ENCODE measurements around the gene IRAK3.
"Not testable (repeated sequence)": the region's sequence is repeated elsewhere in the genome, so short reads cannot be mapped to it uniquely, and the experiment has no call there.

IRAK3 gene

DNA sequence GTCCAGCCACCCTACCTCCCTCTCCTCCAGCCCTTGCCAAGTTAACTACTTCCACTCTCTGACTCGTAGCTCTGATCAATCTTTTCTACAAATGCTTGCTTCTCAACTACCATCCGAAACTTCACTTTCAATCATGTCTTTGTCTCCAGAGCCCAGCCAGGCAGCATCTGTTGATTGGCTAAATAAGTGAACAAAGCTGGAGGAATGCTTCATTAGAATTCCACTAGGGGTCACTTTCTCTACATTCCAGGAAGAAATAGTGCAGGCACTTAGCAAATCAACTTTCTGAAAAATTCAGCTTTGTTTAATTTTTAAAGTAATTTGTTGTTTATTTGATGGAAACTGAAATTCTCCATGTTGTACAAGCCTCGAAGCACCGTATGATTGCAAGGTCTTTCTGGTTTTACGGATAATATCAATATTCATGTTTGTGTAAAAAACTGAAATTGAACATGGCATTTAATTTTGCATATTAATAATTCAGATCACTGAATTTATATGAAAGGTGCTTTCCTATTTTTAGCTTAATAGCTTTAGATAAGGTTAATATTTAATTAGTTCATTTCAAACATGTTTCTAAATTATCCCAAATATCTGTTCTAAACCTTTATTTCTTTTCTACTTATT lies 80.9 kb downstream of the IRAK3 start:
- no peak for DNase-seq

DNA sequence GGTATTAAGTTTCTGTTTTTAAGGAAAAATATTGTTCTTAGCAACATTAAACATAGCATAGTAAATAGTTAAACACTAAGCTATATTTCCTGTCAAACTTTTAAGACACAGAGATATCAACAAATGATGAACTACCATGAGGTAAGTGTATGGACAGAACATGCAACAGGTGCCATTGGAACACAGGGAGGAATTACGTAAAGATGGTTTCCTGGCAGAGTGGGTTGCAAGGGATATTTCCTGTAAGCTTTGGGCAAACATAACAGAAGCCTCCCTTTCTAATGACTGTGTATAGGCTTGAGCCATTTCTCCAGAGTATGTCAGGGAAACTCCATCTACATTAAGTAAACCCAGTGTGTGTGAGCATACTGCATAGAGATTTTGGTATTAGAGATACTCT lies 81.6 kb downstream of the IRAK3 start:
- no peak for DNase-seq

DNA sequence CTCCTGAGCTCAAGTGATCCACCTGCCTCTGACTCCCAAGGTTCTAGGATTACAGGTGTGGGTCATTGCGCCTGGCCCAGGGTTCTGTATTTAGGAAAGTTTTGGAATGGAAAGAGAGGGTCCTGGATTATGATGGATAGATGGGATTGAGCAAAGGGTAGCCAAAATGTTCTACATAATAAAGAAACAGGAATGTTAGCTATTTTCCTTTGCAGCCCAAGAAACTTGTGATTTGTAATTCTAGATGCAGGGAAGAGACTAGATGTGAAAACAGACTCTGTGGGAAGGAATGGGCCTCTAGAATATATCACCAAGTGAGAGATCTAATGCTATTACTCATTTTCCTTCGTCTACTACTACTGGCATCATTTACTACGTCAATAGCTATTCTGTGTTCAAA lies 83.6 kb downstream of the IRAK3 start:
- no peak for DNase-seq

DNA sequence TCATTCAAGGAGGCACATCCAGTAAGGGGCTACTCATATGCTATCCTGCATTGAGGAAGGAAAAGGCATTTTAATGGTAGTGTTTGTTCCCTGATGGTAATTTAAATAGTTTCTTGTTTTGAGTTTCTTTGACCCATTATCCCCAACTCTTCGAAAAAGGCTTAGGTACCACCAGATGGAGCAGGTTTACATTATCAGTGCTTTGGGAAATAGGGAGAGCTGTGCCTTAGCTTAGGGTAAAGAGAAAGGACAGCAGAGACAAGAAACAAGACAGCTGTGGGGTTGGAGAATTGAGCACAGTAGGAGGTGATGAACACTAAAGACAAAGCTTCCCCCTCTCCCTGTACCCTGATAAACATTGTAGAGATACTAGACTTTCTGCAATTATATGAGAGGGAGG lies 84.1 kb downstream of the IRAK3 start:
- DNase-seq, result no peak

DNA sequence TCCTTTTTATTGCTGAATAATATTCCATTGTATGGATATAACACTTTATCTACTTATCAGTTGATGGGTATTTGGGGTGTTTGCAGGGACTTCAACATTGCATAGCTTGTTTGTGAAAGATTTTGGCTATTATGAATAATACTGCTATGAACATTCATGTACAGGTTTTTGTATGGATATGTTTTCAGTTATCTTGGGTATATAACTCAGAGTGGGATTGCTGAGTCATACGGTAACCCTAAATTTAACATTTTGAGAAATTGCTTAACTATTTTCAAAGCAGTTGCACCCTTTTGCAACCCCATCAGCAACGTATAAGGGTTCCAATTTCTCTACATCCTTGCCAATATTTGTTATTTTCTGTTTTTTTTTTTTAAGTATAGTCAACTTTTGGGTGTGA lies 86.0 kb downstream of the IRAK3 start:
- DNase-seq, result no peak

DNA sequence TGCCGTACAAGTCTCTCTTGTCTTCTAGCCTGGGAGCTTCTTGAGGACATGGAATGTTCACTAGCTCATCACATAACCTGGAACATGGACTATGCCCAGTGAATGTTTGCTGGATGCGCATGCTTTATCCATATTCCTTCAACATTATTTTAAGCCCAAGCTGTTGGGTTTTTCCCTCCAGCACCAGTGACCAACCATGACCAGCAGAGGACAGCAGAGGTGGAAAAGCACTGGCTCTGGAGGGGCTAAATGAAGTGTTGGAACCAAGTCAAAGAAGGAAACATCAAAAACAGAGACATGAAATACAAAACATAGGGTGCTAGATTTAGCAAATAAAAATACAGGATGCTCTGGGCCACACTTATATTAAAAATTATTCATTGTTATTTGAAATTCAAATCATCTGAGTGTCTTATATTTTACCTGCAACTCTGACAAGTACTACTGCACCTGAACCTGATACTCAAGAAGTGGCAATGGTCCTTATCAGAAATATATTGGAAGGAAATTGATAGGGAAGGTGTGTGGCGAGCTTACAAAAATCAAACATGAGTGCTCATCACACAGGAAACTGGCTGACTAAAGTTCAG lies 90.2 kb downstream of the IRAK3 start:
- DNase-seq, result peak; percentile 33

DNA sequence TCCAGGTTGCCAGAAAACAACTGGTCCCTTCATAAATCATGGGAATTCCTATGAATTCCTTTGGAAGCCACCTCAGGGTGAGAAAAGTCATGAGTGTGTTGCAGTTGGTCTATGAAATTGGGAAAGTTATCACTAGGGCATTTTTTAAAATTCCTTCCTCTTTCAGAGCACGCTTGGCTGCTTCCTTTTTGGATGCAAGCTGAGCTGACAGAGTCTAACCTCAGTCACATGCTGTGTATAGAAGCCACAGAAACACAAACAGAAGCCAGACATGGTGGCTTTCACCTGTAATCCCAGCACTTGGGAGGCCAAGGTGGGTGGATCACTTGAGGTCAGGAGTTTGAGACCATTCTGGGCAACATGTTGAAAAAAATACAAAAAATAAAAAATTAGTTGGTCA lies 91.5 kb downstream of the IRAK3 start:
- no peak for DNase-seq

DNA sequence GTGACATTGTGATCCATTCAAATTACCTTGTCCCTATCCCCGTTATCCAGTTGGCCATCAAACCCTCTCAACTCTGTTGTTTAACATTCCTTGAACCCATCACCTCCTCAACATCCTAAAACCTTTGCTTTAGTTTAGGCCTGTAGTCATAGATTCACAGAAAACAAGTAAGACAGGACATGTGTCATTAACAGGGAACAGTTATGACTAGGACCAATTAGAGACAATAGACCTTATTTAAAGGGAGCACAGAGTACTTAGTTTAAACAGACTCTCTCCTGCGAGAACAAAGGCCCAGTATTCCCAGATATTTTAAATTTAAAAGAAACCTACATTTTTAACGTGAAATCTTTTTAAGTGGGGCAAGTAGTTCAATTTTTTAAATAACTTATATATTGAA lies 93.2 kb downstream of the IRAK3 start:
- no peak for DNase-seq

DNA sequence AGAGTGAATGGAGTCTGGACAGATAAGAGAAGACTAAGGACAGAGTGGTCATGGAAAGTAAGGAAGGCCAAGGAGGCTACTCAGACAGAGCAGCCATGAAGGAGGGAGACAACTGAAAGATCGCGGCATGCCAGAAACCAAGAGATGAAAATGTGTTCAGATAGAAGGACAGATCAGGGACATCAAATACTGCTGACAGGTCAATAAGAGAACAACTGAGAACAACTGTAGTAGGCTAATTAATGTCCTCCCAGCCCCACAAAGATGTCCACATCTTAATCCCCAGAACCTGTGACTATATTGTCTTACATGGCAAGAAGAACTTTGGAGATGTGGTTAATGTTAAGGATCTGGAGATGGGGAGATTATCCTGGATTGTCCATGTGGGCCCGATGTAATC lies 98.3 kb downstream of the IRAK3 start:
- DNase-seq, result no peak

DNA sequence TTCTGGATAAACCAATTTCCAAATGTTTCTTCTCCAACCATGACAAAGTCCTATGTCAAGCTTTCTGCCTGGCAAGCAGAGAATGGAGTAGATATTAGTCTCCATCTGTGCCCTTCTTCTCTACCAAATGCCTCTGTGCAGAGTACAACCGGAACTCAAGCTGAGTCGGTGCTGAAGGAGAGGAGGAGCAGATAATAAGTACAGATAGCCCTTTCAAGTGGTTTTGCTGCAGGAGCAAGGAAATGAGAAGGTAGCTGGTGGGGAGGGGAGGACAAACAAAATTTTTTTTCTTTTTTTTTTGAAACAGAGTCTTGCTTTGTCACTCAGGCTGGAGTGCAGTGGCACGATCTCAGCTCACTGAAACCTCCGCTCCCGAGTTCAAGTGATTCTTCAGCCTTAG lies 99.1 kb downstream of the IRAK3 start:
- peak; percentile 57 for DNase-seq

DNA sequence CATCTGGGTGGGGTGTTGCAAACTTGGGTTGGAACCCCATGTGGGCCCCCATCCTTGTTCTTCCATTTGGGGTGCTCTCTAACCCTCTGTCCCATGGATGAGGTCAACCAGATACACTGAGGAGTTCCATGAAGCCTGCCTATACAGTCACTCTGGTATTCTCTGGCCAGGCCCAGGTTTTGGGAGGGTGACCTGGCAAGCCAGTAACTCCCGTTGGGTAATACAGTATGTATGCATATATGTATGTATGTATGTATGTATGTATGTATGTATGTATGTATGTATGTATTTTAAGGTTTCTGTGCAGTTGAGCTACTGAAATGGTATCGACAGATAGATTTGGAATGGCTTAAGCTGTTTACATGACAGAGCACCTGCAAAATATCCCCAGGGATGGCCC lies 100.5 kb downstream of the IRAK3 start:
- DNase-seq, result no peak

DNA sequence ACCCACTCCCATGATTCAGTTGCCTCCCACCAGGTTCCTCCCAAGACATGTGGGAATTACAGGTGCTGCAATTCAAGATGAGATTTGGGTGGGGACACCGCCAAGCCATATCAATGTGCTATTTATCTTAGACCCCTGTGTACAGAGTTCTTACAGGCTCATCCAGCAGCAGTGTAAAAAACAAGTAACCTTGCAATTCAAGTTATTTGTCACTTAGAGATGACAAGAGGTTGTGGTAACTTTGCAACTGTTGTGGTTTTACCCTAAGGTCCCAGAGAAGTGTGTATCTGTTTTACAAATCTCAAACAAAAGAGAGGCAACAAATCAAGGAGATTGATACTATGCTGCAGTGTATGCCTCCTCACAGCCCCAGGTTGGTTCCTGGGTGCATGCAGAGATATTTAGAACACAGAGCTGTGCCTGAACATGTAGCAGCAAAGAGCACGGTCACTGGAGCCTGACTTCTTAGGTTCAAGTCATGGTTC lies 101.7 kb downstream of the IRAK3 start:
- DNase-seq, result no peak

DNA sequence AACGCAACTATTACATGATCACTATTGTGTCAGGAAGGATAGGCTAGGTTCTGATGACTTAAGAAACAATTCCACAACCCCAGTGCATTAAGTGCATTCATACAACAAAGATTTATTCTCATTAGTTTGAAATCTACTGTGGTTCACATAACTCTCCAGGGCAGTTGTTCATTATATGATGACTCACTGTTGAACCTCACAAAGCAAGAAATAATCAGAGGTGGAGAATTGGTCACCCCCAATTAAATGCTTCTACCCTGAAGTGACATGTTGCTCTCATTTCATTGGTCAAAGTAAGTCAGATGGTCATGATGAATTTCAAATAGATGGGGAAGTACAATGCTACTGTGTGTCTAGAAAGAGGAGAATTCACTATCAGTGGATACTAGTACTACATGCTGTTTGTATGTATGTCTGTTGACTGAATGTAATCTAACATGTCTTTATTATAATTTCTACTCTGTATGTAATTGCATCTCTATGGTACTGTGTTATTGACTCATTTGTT lies 107.2 kb downstream of the IRAK3 start:
- no peak for DNase-seq

DNA sequence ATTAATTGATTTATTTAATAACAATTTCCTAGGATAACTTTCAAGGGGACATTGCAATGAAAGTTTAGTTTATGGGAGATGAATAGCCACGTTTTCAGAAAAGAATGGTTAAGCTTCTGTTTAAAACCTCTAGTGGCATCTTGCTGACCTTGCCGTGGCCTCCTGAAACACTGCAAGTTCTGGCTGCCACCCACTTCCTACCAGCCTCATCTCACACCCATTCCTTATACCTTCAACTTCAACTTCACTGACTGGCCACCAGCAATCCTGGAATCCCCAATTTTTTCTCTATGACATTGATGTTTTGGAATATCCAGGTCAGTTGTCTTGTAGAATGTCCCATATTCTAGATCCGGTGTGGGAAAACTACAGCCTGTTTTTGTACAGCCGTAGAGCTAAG lies 108.1 kb downstream of the IRAK3 start:
- DNase-seq, result no peak

DNA sequence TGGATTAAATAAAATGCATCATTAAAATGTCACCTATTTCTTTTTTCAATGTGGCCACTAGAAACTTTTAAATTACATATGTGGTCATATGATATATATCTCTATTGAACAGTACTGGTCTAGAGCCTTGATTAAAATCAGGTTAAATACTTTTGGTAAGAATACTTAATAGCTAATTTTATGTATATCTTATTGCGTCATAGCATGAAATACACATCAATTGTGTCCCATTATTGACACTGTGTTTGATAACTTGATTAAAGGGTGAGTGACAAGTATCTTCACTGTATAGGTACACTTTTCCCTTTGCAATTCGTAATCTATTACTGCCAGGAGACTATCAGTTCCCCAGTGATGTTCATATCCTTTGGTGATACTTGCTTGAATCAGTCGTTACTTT lies 108.9 kb downstream of the IRAK3 start:
- DNase-seq, result no peak

DNA sequence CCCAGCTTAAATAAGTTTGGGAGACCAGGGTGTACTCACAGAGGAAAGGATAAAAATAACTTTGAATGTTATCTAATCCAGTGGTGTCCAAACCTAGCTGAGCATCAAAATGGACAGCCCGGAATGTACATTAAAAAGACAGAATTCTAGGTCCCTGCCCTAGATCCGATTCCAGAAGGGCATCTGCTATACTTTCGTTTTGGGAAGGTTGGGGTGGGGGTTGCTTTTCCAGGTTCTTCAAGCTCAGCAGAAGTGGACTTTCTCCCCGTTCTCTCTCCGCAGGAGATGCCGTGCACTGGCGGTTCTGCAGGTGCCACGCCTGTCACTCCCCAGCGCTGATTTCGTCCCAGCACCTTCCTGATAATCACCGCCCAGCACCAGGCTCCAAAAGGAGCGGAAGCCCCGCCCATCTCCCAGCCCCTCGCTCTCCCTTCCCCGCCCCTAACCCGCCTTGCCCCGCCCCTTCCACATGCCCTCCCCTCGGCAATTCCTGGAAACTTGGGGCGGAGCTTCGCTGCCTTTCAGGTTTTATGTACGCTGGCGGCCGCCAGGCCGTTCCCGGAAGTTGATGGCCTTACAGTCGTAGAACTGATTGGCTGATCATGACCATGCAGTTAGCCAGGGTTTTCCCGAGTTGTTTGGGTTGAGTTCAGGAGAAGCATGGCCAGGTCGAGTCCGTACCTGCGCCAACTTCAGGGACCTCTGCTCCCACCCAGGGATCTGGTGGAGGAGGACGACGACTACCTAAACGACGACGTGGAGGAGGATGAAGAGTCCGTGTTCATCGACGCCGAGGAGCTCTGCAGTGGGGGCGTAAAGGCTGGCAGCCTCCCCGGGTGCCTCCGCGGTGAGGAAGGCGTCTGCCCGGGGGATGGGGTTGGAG lies 113.2 kb downstream of the IRAK3 start, which contains the start of gene HELB:
HELB (plus strand) TSS at position 550 of the 883 bp plus-strand sequence; CDS start at position 661, 111 bp downstream.
- peak; percentile 95 for DNase-seq

DNA sequence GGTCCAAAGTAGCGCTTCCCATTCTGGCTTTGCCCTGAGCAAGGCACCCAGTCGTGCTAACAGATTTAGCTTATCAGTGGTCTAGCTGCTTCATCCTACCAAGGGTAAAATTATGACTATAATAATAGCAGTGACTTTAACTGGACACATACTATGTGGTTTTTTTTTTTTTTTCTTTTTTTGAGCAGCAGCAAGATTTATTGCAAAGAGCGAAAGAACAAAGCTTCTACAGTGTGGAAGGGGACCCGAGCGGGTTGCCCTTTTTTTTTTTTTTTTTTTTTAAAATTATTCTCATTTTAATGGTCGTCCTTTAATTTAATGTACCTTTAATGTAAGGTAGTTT lies 113.8 kb downstream of the IRAK3 start:
- no peak for DNase-seq

DNA sequence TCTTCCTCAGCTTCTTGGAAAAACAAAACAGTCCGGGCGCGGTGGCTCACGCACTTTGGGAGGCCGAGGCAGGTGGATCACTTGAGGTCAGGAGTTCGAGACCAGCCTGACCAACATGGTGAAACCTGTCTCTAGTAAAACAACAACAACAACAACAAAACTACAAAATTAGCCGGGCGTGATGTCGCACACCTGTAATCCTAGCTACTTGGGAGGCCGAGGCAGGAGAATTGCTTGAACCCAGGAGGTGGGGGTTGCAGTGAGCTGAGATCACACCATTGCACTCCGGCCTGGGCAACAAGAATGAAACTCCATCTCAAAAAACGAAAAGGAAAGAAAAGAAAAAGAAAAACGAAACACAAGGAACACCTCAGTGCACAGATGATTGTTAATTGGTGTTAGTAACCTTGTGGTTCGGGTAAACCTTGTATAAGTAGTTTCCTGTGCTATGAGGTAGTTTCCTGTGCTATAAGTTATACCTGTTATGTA lies 114.3 kb downstream of the IRAK3 start:
- DNase-seq, result not testable (repeated sequence)

All from CD4-positive, alpha-beta T cell treated with Interferon gamma for 1 hour (primary cell).